Activated effector memory CD4-positive, alpha-beta T cell treated with anti-CD3 and anti-CD28 coated beads, Interleukin-2, amount 50 U/mL, for 16 hours (primary cell): Measurements from ENCODE around the gene UNC5B.

Source experiments
- DNase-seq: peaks from one replicate; pipeline ENCODE4 v3.0.0-alpha.2; 2020

The UNC5B gene

DNA sequence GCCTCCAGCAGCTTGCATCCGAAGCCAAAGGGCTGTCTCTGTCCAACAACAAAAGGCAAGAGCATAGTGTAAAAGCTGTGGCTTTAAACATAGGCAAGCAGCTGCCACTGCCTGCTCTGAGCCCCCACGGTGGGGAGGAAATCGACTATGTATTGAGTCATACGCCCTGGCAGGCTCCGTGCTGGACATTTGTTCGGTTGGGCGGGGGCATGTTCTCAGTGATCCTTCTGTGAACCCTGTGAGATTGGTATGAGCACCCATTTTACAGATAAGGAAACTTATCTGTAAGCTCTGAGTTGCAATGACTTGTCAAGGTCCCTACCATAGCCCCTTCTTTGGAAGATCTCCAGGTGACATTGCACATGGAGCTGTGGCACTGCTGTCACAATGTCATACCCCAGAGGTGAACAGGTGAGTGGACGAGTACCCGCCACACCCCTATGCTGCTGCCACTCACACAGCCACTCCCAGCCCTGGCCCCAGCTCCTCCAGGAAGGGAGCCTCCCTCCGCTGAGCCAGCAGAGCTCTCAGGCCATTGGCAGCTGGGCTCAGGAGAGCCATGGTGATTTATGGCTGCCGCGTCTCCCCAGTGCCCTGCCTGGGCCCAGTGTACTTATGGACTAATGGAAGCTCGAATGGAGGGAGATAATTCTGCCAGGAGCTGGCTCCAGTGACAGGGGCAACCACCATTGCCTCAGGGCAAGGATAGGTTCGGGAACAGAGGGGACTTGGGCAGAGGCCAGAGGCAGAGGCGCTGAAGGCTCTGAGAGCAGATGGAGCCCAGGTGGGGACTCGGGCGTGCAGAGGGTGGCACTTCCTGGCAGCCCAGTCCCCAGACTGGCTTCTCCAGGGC lies 43.7 kb downstream of the UNC5B start:
- no peak for DNase-seq

GRCh38 chr10:71256661-71257318 lies 44.4 kb downstream of the UNC5B start:
- DNase-seq = no peak

- DNase-seq = no peak
These were observed 45.1 kb downstream of the UNC5B start for GRCh38 chr10:71257319-71257997.

DNA sequence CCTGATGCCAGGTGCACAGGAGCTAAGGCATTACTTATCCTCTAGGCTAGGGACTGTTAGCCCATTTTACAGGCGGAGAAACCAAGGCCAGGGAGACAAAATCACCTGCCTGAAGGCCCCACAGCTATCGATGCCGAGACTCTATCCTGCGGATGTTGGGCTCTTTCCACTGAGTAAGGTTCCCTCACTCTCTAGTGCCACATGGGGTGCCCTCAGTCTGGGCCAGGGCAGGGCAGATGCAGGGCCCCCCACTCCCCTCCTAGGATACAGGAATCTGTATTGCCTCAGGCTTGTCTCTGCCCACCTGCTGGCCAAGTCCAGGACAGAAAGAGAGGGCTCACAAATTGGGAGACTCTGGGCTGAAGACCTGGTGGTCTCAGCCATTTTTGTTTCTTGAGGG lies 45.7 kb downstream of the UNC5B start:
- DNase-seq = no peak

GRCh38 chr10:71258446-71259145 lies 46.2 kb downstream of the UNC5B start:
- DNase-seq = no peak

DNA sequence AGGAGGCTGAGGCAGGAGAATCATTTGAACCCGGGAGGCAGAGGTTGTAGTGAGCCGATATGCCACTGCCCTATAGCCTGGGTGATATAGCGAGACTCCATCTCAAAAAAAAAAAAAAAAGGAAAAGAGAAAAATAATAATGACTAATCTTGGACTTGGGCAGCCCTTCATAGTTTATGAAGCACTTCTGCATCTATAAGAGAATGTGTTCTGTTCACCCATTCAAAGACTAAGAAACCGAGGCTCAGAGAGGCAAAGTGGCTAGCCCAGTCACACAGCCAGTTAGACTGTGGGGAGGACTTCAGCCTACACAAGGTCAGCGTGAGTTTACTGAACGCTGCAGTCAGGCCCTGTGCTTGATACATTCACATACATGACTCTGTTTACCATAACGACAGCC lies 46.9 kb downstream of the UNC5B start:
- DNase-seq = no peak

- DNase-seq = no peak
These were observed 47.6 kb downstream of the UNC5B start for GRCh38 chr10:71259815-71260501.

GRCh38 chr10:71260622-71261325 lies 48.4 kb downstream of the UNC5B start:
- DNase-seq = no peak

GRCh38 chr10:71262027-71262426 lies 49.7 kb downstream of the UNC5B start:
- no peak for DNase-seq

GRCh38 chr10:71262817-71263216 lies 50.4 kb downstream of the UNC5B start:
- no peak for DNase-seq

GRCh38 chr10:71263376-71263775 lies 51.0 kb downstream of the UNC5B start:
- DNase-seq = no peak

DNA sequence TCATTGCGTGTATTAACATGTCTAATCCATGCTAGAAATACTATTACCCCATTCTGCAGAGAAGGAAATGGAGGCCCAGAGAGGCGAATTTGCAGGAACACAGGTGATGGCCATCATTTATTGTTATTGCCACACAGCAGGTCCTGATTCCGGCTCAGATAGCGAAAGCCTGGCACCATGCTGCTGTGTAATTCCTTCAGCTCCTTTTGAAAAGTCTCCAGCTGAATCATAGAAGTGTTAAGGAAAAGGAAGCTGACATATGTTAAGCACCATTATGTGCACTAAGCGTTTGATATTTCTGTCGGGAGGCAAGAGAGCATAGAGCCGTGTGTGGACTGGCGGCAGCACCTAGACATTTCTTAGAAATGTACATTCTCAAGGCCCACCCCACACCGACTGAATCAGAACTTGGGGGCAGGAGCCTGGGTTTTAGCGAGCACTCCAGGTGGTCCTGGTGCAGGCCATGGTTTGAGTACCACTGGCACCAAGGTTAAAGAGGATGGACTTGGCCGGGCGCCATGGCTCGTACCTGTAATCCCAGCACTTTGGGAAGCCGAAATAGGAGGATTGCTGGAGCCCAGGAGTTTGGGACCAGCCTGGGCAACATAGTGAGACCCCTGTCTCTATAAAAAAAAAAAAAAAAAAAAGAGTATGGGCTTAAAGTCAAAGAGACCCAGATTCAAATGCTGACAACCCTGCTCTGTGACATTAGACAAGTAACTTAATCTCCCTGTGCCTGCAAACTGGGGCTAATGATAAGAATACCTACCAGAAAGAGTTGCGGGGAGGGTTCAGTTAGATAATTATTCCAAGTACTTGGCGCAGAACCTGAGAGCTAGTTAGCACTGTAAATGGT lies 52.2 kb downstream of the UNC5B start:
- DNase-seq = no peak

GRCh38 chr10:71265201-71265575 lies 52.8 kb downstream of the UNC5B start:
- DNase-seq = no peak

GRCh38 chr10:71265618-71266146 lies 53.3 kb downstream of the UNC5B start:
- no peak for DNase-seq

- no peak for DNase-seq
These were observed 54.0 kb downstream of the UNC5B start for GRCh38 chr10:71266147-71266917.

DNA sequence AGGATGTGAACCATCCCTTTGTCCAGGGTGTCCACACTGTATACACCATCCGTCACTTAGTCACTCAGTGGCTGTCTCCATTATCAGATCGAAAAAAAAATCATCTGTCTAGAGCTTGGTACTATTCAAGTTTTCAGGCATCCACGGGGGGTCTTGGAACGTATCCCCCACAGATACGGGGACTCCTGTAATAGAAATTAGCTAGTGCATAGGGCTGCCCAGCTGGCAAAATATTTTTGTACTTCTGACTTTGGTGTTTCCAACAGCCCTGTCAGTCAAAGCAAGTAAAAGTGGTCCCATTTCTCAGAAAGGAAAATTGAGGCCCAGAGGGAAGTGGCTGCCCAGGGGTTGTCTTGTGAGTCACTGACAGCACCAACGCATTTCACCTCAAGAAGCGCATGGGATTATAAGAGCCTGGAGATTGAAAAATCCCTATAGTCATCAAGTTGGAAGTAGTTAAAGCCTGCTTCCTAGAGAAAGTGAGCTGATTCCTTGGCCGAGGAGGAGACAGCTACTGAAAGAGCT lies 54.6 kb downstream of the UNC5B start:
- DNase-seq = no peak

- no peak for DNase-seq
These were observed 55.3 kb downstream of the UNC5B start for GRCh38 chr10:71267508-71268240.

DNA sequence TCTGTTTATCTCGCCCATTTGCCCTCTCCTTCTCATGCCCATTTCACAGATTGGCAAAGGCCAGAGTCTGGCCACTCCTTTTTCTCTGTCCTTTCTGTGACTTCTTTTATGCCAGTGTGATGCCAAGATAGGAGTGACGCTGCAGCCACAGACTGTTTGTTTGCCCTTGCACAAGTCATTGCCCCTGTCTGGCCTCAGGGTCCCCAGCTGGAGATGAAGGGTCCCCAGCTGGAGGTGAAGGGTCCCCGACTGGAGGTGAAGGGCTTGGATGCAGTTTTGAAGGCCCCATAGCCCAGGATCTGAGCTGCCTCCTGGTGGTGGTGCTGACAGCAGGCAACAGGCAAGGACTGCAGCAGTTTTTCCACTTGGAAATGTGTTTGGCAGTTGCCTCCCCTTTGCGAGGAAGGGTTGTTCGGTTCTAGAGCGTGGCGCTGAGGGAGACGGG lies 55.9 kb downstream of the UNC5B start:
- no peak for DNase-seq

DNA sequence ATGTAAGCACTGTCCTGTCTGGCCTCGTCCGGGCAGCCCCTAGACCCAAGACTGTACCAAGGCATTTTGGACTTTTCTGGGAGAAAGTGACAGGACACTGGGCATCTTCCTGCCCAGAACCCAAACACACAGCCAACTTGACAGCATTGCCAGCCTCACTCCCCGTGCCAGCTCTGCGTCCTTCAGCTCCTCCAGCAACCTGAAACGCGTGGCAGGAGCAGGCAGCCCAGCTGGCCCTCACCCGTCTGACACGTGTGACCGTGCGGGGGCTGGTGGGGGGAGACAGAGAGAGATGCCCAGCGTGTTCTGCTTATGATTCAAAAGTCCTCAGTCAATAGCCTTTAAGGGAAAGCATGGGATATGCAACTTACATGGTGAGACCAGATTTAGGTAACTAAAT lies 56.4 kb downstream of the UNC5B start:
- no peak for DNase-seq
